Measurements from ENCODE around the gene ADAMTS15. TPM values are rescaled to one million over a fixed set of nuclear protein-coding genes. Genes with fewer than 3 reads are reported as not detected.

The ADAMTS15 gene
- total RNA-seq, 1 experiment from 2014 or later: 0.83 TPM

DNA sequence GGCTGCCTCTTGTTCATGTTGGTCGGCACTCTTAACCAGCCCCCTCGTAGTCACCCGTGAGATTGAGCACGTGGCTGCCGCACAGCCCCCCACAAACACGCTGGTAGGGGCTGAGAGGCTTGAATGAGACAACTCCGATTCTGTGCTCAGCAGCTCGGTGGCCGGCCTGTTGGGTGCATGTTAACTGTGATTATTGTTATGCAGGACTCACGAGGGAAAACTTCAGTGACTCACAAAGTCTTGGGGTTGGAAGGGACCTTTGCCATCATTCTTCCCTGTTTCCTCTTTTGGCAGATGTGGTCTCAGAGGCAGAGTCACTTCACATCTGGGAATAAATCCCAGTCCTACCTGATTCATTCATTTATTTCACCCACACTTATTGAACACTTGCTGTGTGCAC lies 75.2 kb downstream of the ADAMTS15 start:
- Mint-ChIP-seq H3K4me3 (ENCODE audit: low read depth, unreplicated experiment) (no peak overlapping the region), H3K4me1 (ENCODE audit: low read depth, unreplicated experiment) (peaks cover 13% of the 10 kb centered on the region), H3K36me3 (ENCODE audit: insufficient read depth, unreplicated experiment) (no peaks in the 10 kb centered on the region), H3K27ac (ENCODE audit: unreplicated experiment) (no peak overlapping the region), H3K9me3 (ENCODE audit: low read depth, unreplicated experiment) (no peaks in the 10 kb centered on the region), H3K27me3 (ENCODE audit: unreplicated experiment) (no peaks in the 10 kb centered on the region)
- intact Hi-C loops (cut with micrococcal nuclease; ENCODE audit: unreplicated experiment): no loop called here
- DNase-seq: no peak
- CTCF ChIA-PET: no interaction called here
- TF ChIP-seq, protein P1, sequence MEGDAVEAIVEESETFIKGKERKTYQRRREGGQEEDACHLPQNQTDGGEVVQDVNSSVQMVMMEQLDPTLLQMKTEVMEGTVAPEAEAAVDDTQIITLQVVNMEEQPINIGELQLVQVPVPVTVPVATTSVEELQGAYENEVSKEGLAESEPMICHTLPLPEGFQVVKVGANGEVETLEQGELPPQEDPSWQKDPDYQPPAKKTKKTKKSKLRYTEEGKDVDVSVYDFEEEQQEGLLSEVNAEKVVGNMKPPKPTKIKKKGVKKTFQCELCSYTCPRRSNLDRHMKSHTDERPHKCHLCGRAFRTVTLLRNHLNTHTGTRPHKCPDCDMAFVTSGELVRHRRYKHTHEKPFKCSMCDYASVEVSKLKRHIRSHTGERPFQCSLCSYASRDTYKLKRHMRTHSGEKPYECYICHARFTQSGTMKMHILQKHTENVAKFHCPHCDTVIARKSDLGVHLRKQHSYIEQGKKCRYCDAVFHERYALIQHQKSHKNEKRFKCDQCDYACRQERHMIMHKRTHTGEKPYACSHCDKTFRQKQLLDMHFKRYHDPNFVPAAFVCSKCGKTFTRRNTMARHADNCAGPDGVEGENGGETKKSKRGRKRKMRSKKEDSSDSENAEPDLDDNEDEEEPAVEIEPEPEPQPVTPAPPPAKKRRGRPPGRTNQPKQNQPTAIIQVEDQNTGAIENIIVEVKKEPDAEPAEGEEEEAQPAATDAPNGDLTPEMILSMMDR (IDR thresholded peaks at IDR 0.05; ENCODE audit: unreplicated experiment): no peak
- BruUV-seq (replicated peaks): no TSS peak

DNA sequence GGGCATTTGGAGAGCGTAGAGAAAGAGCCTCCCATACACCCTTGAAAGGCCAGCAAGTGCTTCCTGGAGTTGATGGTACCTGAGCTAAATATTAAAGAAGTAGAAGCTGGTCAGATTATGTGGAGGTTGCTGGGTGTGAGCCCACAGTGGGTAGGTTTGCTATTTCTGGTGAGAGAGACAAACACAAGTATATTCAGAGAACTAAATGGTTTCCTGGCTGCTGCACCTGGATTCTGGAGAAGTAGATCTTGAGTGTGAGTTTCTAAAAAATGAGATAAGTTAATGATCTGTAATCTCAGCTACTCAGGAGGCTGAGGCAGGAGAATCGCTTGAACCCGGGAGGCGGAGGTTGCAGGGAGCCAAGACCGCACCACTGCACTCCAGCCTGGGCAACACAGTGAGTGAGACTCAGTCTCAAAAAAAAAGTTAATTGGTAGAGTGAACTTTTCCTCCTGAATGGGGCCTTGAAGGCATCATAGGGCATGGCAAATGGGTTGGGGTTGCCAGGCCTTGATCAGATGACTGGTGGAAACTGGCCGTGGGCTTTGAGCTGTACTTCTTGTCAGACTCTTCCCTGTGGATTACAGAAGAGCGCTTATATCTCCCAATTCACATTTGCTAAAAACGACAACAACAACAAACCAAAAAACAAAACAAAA lies 75.8 kb downstream of the ADAMTS15 start:
- TF ChIP-seq, protein P1 (IDR thresholded peaks at IDR 0.05; ENCODE audit: unreplicated experiment): no peak

DNA sequence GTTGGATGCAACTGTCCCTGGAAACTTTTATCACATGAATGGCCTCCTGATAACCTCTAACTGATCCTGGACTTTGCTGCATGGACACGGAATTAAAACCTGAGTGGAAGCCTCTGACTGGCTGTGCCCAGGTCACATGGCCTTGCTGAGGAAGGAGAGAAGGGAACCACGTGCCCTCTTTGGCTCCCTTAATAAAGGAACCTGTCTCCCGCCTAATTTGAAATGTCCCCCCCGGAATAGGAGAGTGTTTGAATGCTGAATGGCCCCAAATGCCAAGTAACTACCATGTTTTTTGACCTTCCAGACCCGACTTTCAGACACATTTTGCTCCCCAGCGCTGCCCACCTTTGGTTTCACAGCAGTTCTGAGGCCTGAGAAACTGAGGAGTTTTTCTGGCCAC lies 76.9 kb downstream of the ADAMTS15 start:
- Mint-ChIP-seq H3K27me3 (ENCODE audit: unreplicated experiment) (no peaks in the 10 kb centered on the region), H3K9me3 (ENCODE audit: low read depth, unreplicated experiment) (no peaks in the 10 kb centered on the region), H3K36me3 (ENCODE audit: insufficient read depth, unreplicated experiment) (no peaks in the 10 kb centered on the region), H3K4me1 (ENCODE audit: low read depth, unreplicated experiment) (peaks cover 13% of the 10 kb centered on the region), H3K4me3 (ENCODE audit: low read depth, unreplicated experiment) (no peak overlapping the region), H3K27ac (ENCODE audit: unreplicated experiment) (no peak overlapping the region)
- BruUV-seq (replicated peaks): no TSS peak
- DNase-seq: no peak
- CTCF ChIA-PET: no interaction called here
- intact Hi-C loops (cut with micrococcal nuclease; ENCODE audit: unreplicated experiment): no loop called here
- TF ChIP-seq, protein P1 (IDR thresholded peaks at IDR 0.05; ENCODE audit: unreplicated experiment): no peak

More for the DNA sequence above, 75.8 kb downstream of the ADAMTS15 start:
- intact Hi-C loops (cut with micrococcal nuclease; ENCODE audit: unreplicated experiment): no loop called here
- Mint-ChIP-seq H3K27ac (ENCODE audit: unreplicated experiment) (no peak overlapping the region), H3K27me3 (ENCODE audit: unreplicated experiment) (no peaks in the 10 kb centered on the region), H3K36me3 (ENCODE audit: insufficient read depth, unreplicated experiment) (no peaks in the 10 kb centered on the region), H3K4me3 (ENCODE audit: low read depth, unreplicated experiment) (no peak overlapping the region), H3K9me3 (ENCODE audit: low read depth, unreplicated experiment) (no peaks in the 10 kb centered on the region), H3K4me1 (ENCODE audit: low read depth, unreplicated experiment) (peaks cover 13% of the 10 kb centered on the region)
- BruUV-seq (replicated peaks): no TSS peak
- CTCF ChIA-PET: no interaction called here
- no peak for DNase-seq

Other genes starting within 250 kb of the ADAMTS15 start
- gene ZBTB44, start 133.7 kb upstream of the ADAMTS15 start, total RNA-seq (2022): 23.6 and 29.7 TPM in 2 replicates
- not detected in 2 replicates for gene ADAMTS8, start 20.0 kb upstream of the ADAMTS15 start, total RNA-seq (2022)

Measured in Calu3 (cell line).